ENCODE measurements around the gene TMEM44.

TMEM44 gene

DNA sequence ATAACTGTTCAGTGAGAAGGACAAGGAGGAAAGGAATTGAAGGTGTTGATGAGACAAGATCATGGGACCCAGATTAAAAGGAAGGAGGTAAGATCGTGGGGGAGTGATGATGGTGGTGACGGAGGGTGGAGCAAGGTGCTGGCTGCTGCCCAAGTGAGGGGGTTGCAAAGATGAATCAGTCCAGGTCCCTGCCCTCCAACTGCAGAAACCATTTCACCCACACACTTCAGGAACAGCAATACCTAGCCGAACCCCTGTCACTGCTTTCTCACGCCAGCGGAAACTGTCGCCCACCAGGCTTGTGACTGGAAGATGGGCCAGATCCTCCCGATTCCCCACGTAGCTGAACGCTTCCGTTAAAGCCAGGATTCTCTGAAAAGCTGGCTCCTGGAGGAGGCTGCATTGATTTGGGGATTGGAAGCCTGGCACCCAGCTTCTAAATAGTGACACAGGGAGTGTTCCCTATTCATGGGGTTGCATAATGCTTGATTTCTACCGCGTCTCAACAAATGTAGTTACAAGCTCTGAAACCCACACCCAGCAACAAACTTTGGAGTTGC lies 41.9 kb upstream of the TMEM44 start:
- H3K27ac ChIP-seq: no peak overlapping the region
- no peak for TF ChIP-seq ZFX (IDR thresholded peaks at IDR 0.05; ENCODE audit: borderline replicate concordance)
- TF ChIP-seq, protein P1, sequence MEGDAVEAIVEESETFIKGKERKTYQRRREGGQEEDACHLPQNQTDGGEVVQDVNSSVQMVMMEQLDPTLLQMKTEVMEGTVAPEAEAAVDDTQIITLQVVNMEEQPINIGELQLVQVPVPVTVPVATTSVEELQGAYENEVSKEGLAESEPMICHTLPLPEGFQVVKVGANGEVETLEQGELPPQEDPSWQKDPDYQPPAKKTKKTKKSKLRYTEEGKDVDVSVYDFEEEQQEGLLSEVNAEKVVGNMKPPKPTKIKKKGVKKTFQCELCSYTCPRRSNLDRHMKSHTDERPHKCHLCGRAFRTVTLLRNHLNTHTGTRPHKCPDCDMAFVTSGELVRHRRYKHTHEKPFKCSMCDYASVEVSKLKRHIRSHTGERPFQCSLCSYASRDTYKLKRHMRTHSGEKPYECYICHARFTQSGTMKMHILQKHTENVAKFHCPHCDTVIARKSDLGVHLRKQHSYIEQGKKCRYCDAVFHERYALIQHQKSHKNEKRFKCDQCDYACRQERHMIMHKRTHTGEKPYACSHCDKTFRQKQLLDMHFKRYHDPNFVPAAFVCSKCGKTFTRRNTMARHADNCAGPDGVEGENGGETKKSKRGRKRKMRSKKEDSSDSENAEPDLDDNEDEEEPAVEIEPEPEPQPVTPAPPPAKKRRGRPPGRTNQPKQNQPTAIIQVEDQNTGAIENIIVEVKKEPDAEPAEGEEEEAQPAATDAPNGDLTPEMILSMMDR (IDR thresholded peaks at IDR 0.05): no peak

DNA sequence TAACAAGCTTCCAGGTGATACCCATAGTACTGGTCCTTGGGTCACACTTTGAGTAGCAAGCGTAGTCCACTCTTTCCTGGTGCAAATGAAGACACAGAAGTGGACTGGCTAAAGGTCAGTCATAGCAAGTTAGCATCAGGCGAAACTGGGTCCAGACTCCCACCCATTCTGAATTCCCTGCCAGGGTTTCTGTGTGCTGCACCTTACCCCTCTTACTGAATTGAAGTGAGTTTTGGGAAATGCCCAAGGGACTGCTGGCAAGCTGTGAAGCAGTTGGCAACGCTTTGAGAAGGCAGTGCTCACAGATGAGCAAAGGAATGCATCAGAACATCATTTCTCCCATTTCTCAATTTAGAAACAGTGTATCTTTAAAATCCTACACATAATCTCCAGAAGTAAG lies 40.5 kb upstream of the TMEM44 start:
- TF ChIP-seq ZFX (IDR thresholded peaks at IDR 0.05; ENCODE audit: borderline replicate concordance): no peak
- TF ChIP-seq, protein P1 (IDR thresholded peaks at IDR 0.05): no peak
- no peak overlapping the region for H3K27ac ChIP-seq

DNA sequence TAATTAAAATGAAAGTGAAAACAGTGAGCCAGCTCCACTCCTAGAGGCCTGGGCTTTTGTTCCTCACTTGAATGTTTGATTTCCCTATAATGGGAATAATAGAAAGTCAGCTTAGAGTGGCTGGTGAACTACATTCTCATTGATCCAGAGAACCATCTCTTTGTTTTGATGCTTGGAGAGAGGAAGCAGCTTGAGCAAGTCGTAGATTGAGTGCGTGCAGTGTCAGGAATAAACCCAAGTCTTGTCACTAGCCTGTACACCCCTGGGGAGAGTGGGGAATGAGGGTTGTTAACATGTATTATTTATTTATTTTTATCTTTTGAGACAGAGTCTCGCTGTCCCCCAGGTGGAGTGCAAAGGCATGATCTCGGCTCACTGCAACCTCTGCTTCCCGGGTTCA lies 39.7 kb upstream of the TMEM44 start:
- no peak for TF ChIP-seq ZFX (IDR thresholded peaks at IDR 0.05; ENCODE audit: borderline replicate concordance)
- TF ChIP-seq, protein P1 (IDR thresholded peaks at IDR 0.05): no peak
- peak overlapping the region; percentile 78 for H3K27ac ChIP-seq

DNA sequence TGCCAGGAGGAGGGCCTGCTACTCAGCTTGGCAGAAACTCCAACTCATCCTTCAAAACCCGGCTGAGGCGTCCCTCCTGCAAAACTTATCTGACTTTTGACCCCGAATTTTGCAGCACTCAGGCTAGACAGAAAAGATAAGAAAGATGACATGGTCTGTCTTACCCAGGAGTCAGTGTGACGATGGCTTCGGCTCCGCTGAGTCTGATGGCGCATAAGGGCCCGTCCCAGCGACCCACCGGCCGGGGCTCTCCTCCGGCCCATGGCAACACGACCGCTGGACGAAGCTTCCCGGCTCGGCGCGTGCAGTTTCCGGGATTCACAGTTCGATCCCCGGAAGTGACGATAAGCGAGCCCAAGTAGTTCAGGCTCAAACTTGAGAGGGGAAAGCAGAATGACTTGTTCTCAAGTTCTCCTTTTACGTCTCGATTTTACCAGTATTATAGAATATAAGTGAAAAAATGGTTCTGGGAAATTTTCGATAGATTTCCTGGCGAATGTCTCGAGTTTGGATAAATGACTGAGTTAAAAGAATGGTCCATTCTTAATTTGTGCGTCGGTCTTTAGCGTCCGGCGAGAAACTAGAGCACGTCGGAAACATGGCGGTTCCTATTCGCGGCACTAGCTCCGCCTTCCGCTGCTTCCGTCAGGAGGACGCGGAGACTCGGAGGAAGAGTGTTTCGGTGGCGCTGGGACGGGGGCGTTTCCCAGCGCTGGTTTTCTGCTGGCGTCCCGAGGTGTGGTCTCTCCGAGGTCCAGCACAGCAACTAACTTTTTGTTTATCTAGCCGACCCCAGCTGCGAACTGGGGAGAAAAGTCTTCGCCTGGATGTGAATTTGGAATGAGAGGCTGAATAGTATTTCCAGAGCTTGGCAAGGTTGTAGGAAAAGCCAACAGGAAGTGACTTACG lies 38.9 kb upstream of the TMEM44 start, which contains the start of gene LSG1:
LSG1 (minus strand) TSS at position 292 of the 909 bp plus-strand sequence; CDS start at position 263, 29 bp downstream.
- H3K27ac ChIP-seq: peak within 1 kb of the TSS; percentile 78
- TF ChIP-seq, protein P1 (IDR thresholded peaks at IDR 0.05): no peak
- TF ChIP-seq ZFX (IDR thresholded peaks at IDR 0.05; ENCODE audit: borderline replicate concordance): no peak

DNA sequence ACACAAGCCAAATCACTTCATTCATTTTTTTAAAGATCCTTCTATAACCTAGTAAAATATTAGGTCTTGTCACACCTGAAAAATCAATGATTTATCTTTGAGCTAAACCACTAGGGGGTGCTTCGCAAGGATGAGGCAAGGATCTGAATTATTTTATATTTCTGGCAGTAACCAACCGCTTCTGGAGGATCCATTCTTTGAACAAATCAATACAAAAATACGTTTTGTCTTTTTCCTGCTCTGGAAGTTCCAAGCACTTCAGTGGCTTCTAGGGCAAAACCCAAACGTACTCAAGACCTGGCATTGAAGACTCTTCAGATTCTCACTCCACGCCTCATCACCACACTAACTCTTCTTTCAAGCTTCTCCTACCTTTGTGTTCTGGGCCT lies 38.3 kb upstream of the TMEM44 start:
- peak overlapping the region; percentile 78 for H3K27ac ChIP-seq
- TF ChIP-seq, protein P1 (IDR thresholded peaks at IDR 0.05): peak; percentile 88
- no peak for TF ChIP-seq ZFX (IDR thresholded peaks at IDR 0.05; ENCODE audit: borderline replicate concordance)

DNA sequence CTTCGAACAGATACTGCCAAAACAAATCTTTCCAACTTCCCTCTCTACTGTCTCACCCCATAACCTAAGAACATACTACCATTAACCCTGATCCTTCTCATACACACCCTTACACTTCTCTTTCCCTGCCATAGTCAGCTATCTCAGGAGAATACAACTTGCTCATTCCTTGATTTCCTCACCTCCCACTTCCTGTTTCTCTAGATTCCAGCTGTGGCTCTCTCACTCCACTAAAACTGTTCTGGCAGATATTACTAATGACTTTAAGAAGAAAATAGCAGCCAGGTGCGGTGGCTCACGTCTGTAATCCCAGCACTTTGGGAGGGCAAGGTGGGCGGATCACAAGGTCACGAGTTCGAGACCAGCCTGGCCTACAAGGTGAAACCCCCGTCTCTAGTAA lies 34.1 kb upstream of the TMEM44 start:
- no peak overlapping the region for H3K27ac ChIP-seq
- TF ChIP-seq, protein P1 (IDR thresholded peaks at IDR 0.05): no peak
- no peak for TF ChIP-seq ZFX (IDR thresholded peaks at IDR 0.05; ENCODE audit: borderline replicate concordance)

DNA sequence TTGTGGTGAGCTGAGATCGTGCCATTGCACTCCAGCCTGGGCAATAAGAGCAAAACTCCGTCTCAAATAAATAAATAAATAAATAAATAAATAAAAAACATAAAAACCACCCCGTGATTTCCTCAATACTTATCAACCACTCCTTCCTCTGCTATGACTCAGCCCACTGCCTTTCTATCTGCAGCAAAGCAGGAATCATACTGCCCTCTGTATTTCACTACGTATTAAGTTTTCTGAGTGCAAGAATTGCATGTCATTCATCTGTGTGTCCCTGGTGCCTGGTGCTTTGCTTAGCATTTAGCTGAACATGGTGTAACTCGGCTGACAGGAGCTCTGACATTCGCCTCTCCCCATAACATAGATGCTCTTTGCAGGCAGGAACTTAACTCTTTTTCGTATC lies 31.6 kb upstream of the TMEM44 start:
- H3K27ac ChIP-seq: no peak overlapping the region
- no peak for TF ChIP-seq ZFX (IDR thresholded peaks at IDR 0.05; ENCODE audit: borderline replicate concordance)
- TF ChIP-seq, protein P1 (IDR thresholded peaks at IDR 0.05): no peak

Data from 22Rv1 (cell line).